H9 (cell line): ENCODE data around the gene IL12RB1. TPM values are rescaled to one million over a fixed set of nuclear protein-coding genes. Genes with fewer than 3 reads are reported as not detected.

Experiments
- DNase-seq: peaks from one replicate; pipeline ENCODE4 v3.0.0-alpha.2; 2017
- H2AFZ ChIP-seq: one replicate; pipeline ENCODE4 v1.6.1; 2013; ENCODE audit warnings: mild to moderate bottlenecking, low read length, control low read depth, moderate library complexity
- H2AK5ac ChIP-seq: 2 replicates; pipeline ENCODE4 v1.6.1; 2013; ENCODE audit warnings: low read length, control low read depth, mixed read lengths; ENCODE audit not compliant: insufficient read length
- H2BK120ac ChIP-seq: one replicate; pipeline ENCODE4 v1.6.1; 2013; ENCODE audit warnings: low read depth, mild to moderate bottlenecking, low read length, control low read depth, inconsistent platforms; ENCODE audit not compliant: poor library complexity, severe bottlenecking
- H2BK12ac ChIP-seq: 2 replicates; pipeline ENCODE4 v1.6.1; 2013; ENCODE audit warnings: low read length, control low read depth, mixed read lengths, low read depth; ENCODE audit not compliant: insufficient read length
- H2BK15ac ChIP-seq: 2 replicates; pipeline ENCODE4 v1.6.1; 2013; ENCODE audit warnings: low read depth, low read length, control low read depth
- H2BK20ac ChIP-seq: one replicate; pipeline ENCODE4 v1.6.1; 2013; ENCODE audit warnings: low read depth, mild to moderate bottlenecking, low read length, control low read depth, inconsistent platforms; ENCODE audit not compliant: poor library complexity, severe bottlenecking
- H2BK5ac ChIP-seq: 2 replicates; pipeline ENCODE4 v1.6.1; 2013; ENCODE audit warnings: low read length, control low read depth, mixed read lengths; ENCODE audit not compliant: insufficient read length
- H3K14ac ChIP-seq: 2 replicates; pipeline ENCODE4 v1.6.1; 2013; ENCODE audit warnings: low read length, control low read depth; ENCODE audit not compliant: insufficient read depth
- H3K18ac ChIP-seq: 2 replicates; pipeline ENCODE4 v1.6.1; 2013; ENCODE audit warnings: low read depth, mild to moderate bottlenecking, mixed read lengths, low read length, control low read depth; ENCODE audit not compliant: insufficient read length
- H3K23ac ChIP-seq: 2 replicates; pipeline ENCODE4 v1.6.1; 2013; ENCODE audit warnings: low read length, control low read depth, mixed read lengths, low read depth; ENCODE audit not compliant: insufficient read length
- H3K23me2 ChIP-seq: 2 replicates; pipeline ENCODE4 v1.6.1; 2013; ENCODE audit warnings: low read depth, mild to moderate bottlenecking, mixed read lengths, low read length, control low read depth; ENCODE audit not compliant: insufficient read length, poor library complexity, severe bottlenecking
- H3K27ac ChIP-seq: 2 replicates; pipeline ENCODE4 v1.5.1; 2013; ENCODE audit warnings: low read length, control low read depth, mixed read lengths, low read depth; ENCODE audit not compliant: insufficient read length
- H3K27me3 ChIP-seq: 2 replicates; pipeline ENCODE4 v1.6.1; 2013; ENCODE audit warnings: low read length, control low read depth, inconsistent platforms; ENCODE audit not compliant: insufficient read depth
- H3K4ac ChIP-seq: 2 replicates; pipeline ENCODE4 v1.6.1; 2013; ENCODE audit warnings: low read depth, mild to moderate bottlenecking, control low read depth, inconsistent platforms, low read length, moderate library complexity
- H3K4me1 ChIP-seq: 2 replicates; pipeline ENCODE4 v1.6.1; 2013; ENCODE audit warnings: low read length, control low read depth, inconsistent platforms; ENCODE audit not compliant: insufficient read depth
- H3K4me2 ChIP-seq: 2 replicates; pipeline ENCODE4 v1.6.1; 2013; ENCODE audit warnings: low read length, control low read depth, mixed read lengths; ENCODE audit not compliant: insufficient read length, insufficient read depth
- H3K56ac ChIP-seq: 2 replicates; pipeline ENCODE4 v1.6.1; 2013; ENCODE audit warnings: low read depth, mild to moderate bottlenecking, mixed read lengths, low read length, control low read depth; ENCODE audit not compliant: insufficient read length
- H3K79me1 ChIP-seq: 2 replicates; pipeline ENCODE4 v1.6.1; 2013; ENCODE audit warnings: low read depth, mild to moderate bottlenecking, moderate library complexity, low read length, control low read depth, inconsistent platforms; ENCODE audit not compliant: insufficient read depth, poor library complexity, severe bottlenecking
- H3K79me2 ChIP-seq: 2 replicates; pipeline ENCODE4 v1.6.1; 2013; ENCODE audit warnings: low read length, control low read depth, inconsistent platforms; ENCODE audit not compliant: insufficient read depth
- H3K9ac ChIP-seq: 2 replicates; pipeline ENCODE4 v1.6.1; 2013; ENCODE audit warnings: low read length, control low read depth, mixed read lengths; ENCODE audit not compliant: insufficient read length; ENCODE audit errors: extremely low read depth
- H3K9me3 ChIP-seq: one replicate; pipeline ENCODE4 v1.6.1; 2013; ENCODE audit warnings: low read depth, low read length, inconsistent platforms; ENCODE audit not compliant: control insufficient read depth
- H3T11ph ChIP-seq: one replicate; pipeline ENCODE4 v1.6.1; 2013; ENCODE audit warnings: mild to moderate bottlenecking, low read length, control low read depth, inconsistent platforms
- H4K20me1 ChIP-seq: one replicate; pipeline ENCODE4 v1.6.1; 2013; ENCODE audit not compliant: control insufficient read depth, insufficient read length, insufficient read depth
- H4K5ac ChIP-seq: 2 replicates; pipeline ENCODE4 v1.6.1; 2013; ENCODE audit warnings: low read depth, mild to moderate bottlenecking, mixed read lengths, low read length, control low read depth; ENCODE audit not compliant: insufficient read length
- H4K8ac ChIP-seq: replicated peaks from 2 replicates; pipeline ENCODE4 v1.6.1; 2013; ENCODE audit warnings: low read length, control low read depth, mixed read lengths, low read depth; ENCODE audit not compliant: insufficient read length
- H4K91ac ChIP-seq: 2 replicates; pipeline ENCODE4 v1.6.1; 2013; ENCODE audit warnings: low read depth, mild to moderate bottlenecking, moderate library complexity, mixed read lengths, low read length, control low read depth; ENCODE audit not compliant: insufficient read length
- H3K27ac Mint-ChIP-seq, 3 experiments: 2 replicates in 2 of 3; 3 replicates in 1 of 3; pipeline ENCODE4 v1.8.0; 2020 to 2021; ENCODE audit warnings: mixed read lengths in 3 of 3, mild to moderate bottlenecking in 1 of 3, moderate library complexity in 1 of 3
- H3K27me3 Mint-ChIP-seq: 2 replicates; pipeline ENCODE4 v1.8.0; 2021; ENCODE audit warnings: low read depth, mild to moderate bottlenecking, moderate library complexity, mixed read lengths
- H3K36me3 Mint-ChIP-seq, 3 experiments: 2 replicates in 2 of 3; 3 replicates in 1 of 3; pipeline ENCODE4 v1.8.0; 2020 to 2021; ENCODE audit warnings: low read depth in 3 of 3, mixed read lengths in 3 of 3; ENCODE audit not compliant: insufficient read depth in 1 of 3
- H3K4me1 Mint-ChIP-seq, 2 experiments: 2 replicates each; pipeline ENCODE4 v1.8.0; 2020; ENCODE audit warnings: mixed read lengths in 2 of 2
- H3K4me3 Mint-ChIP-seq, 2 experiments: 2 replicates in 1 of 2; 3 replicates in 1 of 2; pipeline ENCODE4 v1.8.0; 2020 to 2021; ENCODE audit warnings: mild to moderate bottlenecking in 2 of 2, mixed read lengths in 2 of 2, moderate library complexity in 1 of 2
- H3K9me3 Mint-ChIP-seq, 2 experiments: 2 replicates in 1 of 2; 3 replicates in 1 of 2; pipeline ENCODE4 v1.8.0; 2020; ENCODE audit warnings: mild to moderate bottlenecking in 2 of 2, mixed read lengths in 2 of 2, moderate library complexity in 1 of 2
- CTCF ChIP-seq: fragments of 200-600 bp; sonication (generic); conservative IDR thresholded peaks from 3 replicates; pipeline ENCODE4 v1.8.0; 2021; ENCODE audit warnings: antibody characterized with exemption, mild to moderate bottlenecking
- whole genome bisulfite sequencing: extraction: QIAGEN DNeasy Blood & Tissue Kit; methylation state at CpG from one replicate; pipeline ENCODE4 v1.1.7; 2013; ENCODE audit warnings: missing lambda C conversion rate, low lambda C conversion rate, mixed read lengths; ENCODE audit not compliant: insufficient read length; ENCODE audit errors: extremely low coverage; 5-methylcytosine and 5-hydroxymethylcytosine counted together
- total RNA-seq: library from RNA; stranded (reverse); gene quantifications from 2 replicates; pipeline ENCODE4 v1.2.1, GENCODE V29; 2021

Gene IL12RB1
- total RNA-seq, 1 experiment from 2014 or later: not detected

GRCh38 chr19:18104793-18105131 is 18.0 kb upstream of the IL12RB1 start:
- peak overlapping the region; percentile 61 for H3K4me2 ChIP-seq
- no peak for TF ChIP-seq CTCF
- H2BK5ac ChIP-seq: no peak overlapping the region
- H2AK5ac ChIP-seq: no peak overlapping the region
- H2AFZ ChIP-seq: no peak overlapping the region
- Mint-ChIP-seq H3K9me3 (no peaks in the 10 kb centered on the region), H3K4me1 (peaks cover 20 to 28% of the 10 kb centered on the region in 2 experiments), H3K27ac (peak overlapping the region in 2 of 3 experiments; percentile 78 to 93; a peak in 3 of 7 replicates), H3K27me3 (peaks cover 17% of the 10 kb centered on the region), H3K36me3 (no peaks in the 10 kb centered on the region), H3K4me3 (peak overlapping the region; percentile 63 to 79)
- no CpG with 5 or more reads among the region's 5 CpGs for WGBS
- H2BK120ac ChIP-seq: no peak overlapping the region
- no peaks in the 10 kb centered on the region; the same call in 1 of the 2 replicates for H3K27me3 ChIP-seq
- no peaks in the 10 kb centered on the region for H3K9me3 ChIP-seq
- H3K18ac ChIP-seq: no peak overlapping the region
- no peak overlapping the region for H4K91ac ChIP-seq
- H3T11ph ChIP-seq: no peak overlapping the region
- H2BK20ac ChIP-seq: no peak overlapping the region
- no peak overlapping the region for H3K23ac ChIP-seq
- H3K23me2 ChIP-seq: peaks cover 7% of the 10 kb centered on the region
- no peak overlapping the region for H3K9ac ChIP-seq
- no peak overlapping the region; the same call in 1 of the 2 replicates for H2BK15ac ChIP-seq
- no peak overlapping the region for H3K27ac ChIP-seq
- H3K14ac ChIP-seq: no peak overlapping the region
- no peak overlapping the region for H3K4ac ChIP-seq
- H3K56ac ChIP-seq: no peak overlapping the region
- no peaks in the 10 kb centered on the region for H4K20me1 ChIP-seq
- H3K79me1 ChIP-seq: no peaks in the 10 kb centered on the region
- no peak overlapping the region for H4K8ac ChIP-seq
- DNase-seq: no peak
- no peak overlapping the region for H2BK12ac ChIP-seq
- no peak overlapping the region for H4K5ac ChIP-seq
- H3K79me2 ChIP-seq: no peaks in the 10 kb centered on the region
- no peaks in the 10 kb centered on the region for H3K4me1 ChIP-seq
